H9 (cell line): ENCODE measurements around the gene ITGAE. TPM values are rescaled to one million over a fixed set of nuclear protein-coding genes. Genes with fewer than 3 reads are reported as not detected.

Experiments
- DNase-seq: peaks from one replicate; pipeline ENCODE4 v3.0.0-alpha.2; 2017
- H2AFZ ChIP-seq: one replicate; pipeline ENCODE4 v1.6.1; 2013; ENCODE audit warnings: mild to moderate bottlenecking, low read length, control low read depth, moderate library complexity
- H2AK5ac ChIP-seq: 2 replicates; pipeline ENCODE4 v1.6.1; 2013; ENCODE audit warnings: low read length, control low read depth, mixed read lengths; ENCODE audit not compliant: insufficient read length
- H2BK120ac ChIP-seq: one replicate; pipeline ENCODE4 v1.6.1; 2013; ENCODE audit warnings: low read depth, mild to moderate bottlenecking, low read length, control low read depth, inconsistent platforms; ENCODE audit not compliant: poor library complexity, severe bottlenecking
- H2BK12ac ChIP-seq: 2 replicates; pipeline ENCODE4 v1.6.1; 2013; ENCODE audit warnings: low read length, control low read depth, mixed read lengths, low read depth; ENCODE audit not compliant: insufficient read length
- H2BK15ac ChIP-seq: 2 replicates; pipeline ENCODE4 v1.6.1; 2013; ENCODE audit warnings: low read depth, low read length, control low read depth
- H2BK20ac ChIP-seq: one replicate; pipeline ENCODE4 v1.6.1; 2013; ENCODE audit warnings: low read depth, mild to moderate bottlenecking, low read length, control low read depth, inconsistent platforms; ENCODE audit not compliant: poor library complexity, severe bottlenecking
- H2BK5ac ChIP-seq: 2 replicates; pipeline ENCODE4 v1.6.1; 2013; ENCODE audit warnings: low read length, control low read depth, mixed read lengths; ENCODE audit not compliant: insufficient read length
- H3K14ac ChIP-seq: 2 replicates; pipeline ENCODE4 v1.6.1; 2013; ENCODE audit warnings: low read length, control low read depth; ENCODE audit not compliant: insufficient read depth
- H3K18ac ChIP-seq: 2 replicates; pipeline ENCODE4 v1.6.1; 2013; ENCODE audit warnings: low read depth, mild to moderate bottlenecking, mixed read lengths, low read length, control low read depth; ENCODE audit not compliant: insufficient read length
- H3K23ac ChIP-seq: 2 replicates; pipeline ENCODE4 v1.6.1; 2013; ENCODE audit warnings: low read length, control low read depth, mixed read lengths, low read depth; ENCODE audit not compliant: insufficient read length
- H3K23me2 ChIP-seq: 2 replicates; pipeline ENCODE4 v1.6.1; 2013; ENCODE audit warnings: low read depth, mild to moderate bottlenecking, mixed read lengths, low read length, control low read depth; ENCODE audit not compliant: insufficient read length, poor library complexity, severe bottlenecking
- H3K27ac ChIP-seq: 2 replicates; pipeline ENCODE4 v1.5.1; 2013; ENCODE audit warnings: low read length, control low read depth, mixed read lengths, low read depth; ENCODE audit not compliant: insufficient read length
- H3K27me3 ChIP-seq: 2 replicates; pipeline ENCODE4 v1.6.1; 2013; ENCODE audit warnings: low read length, control low read depth, inconsistent platforms; ENCODE audit not compliant: insufficient read depth
- H3K4ac ChIP-seq: 2 replicates; pipeline ENCODE4 v1.6.1; 2013; ENCODE audit warnings: low read depth, mild to moderate bottlenecking, control low read depth, inconsistent platforms, low read length, moderate library complexity
- H3K4me1 ChIP-seq: 2 replicates; pipeline ENCODE4 v1.6.1; 2013; ENCODE audit warnings: low read length, control low read depth, inconsistent platforms; ENCODE audit not compliant: insufficient read depth
- H3K4me2 ChIP-seq: 2 replicates; pipeline ENCODE4 v1.6.1; 2013; ENCODE audit warnings: low read length, control low read depth, mixed read lengths; ENCODE audit not compliant: insufficient read length, insufficient read depth
- H3K56ac ChIP-seq: 2 replicates; pipeline ENCODE4 v1.6.1; 2013; ENCODE audit warnings: low read depth, mild to moderate bottlenecking, mixed read lengths, low read length, control low read depth; ENCODE audit not compliant: insufficient read length
- H3K79me1 ChIP-seq: 2 replicates; pipeline ENCODE4 v1.6.1; 2013; ENCODE audit warnings: low read depth, mild to moderate bottlenecking, moderate library complexity, low read length, control low read depth, inconsistent platforms; ENCODE audit not compliant: insufficient read depth, poor library complexity, severe bottlenecking
- H3K79me2 ChIP-seq: 2 replicates; pipeline ENCODE4 v1.6.1; 2013; ENCODE audit warnings: low read length, control low read depth, inconsistent platforms; ENCODE audit not compliant: insufficient read depth
- H3K9ac ChIP-seq: 2 replicates; pipeline ENCODE4 v1.6.1; 2013; ENCODE audit warnings: low read length, control low read depth, mixed read lengths; ENCODE audit not compliant: insufficient read length; ENCODE audit errors: extremely low read depth
- H3K9me3 ChIP-seq: one replicate; pipeline ENCODE4 v1.6.1; 2013; ENCODE audit warnings: low read depth, low read length, inconsistent platforms; ENCODE audit not compliant: control insufficient read depth
- H3T11ph ChIP-seq: one replicate; pipeline ENCODE4 v1.6.1; 2013; ENCODE audit warnings: mild to moderate bottlenecking, low read length, control low read depth, inconsistent platforms
- H4K20me1 ChIP-seq: one replicate; pipeline ENCODE4 v1.6.1; 2013; ENCODE audit not compliant: control insufficient read depth, insufficient read length, insufficient read depth
- H4K5ac ChIP-seq: 2 replicates; pipeline ENCODE4 v1.6.1; 2013; ENCODE audit warnings: low read depth, mild to moderate bottlenecking, mixed read lengths, low read length, control low read depth; ENCODE audit not compliant: insufficient read length
- H4K8ac ChIP-seq: replicated peaks from 2 replicates; pipeline ENCODE4 v1.6.1; 2013; ENCODE audit warnings: low read length, control low read depth, mixed read lengths, low read depth; ENCODE audit not compliant: insufficient read length
- H4K91ac ChIP-seq: 2 replicates; pipeline ENCODE4 v1.6.1; 2013; ENCODE audit warnings: low read depth, mild to moderate bottlenecking, moderate library complexity, mixed read lengths, low read length, control low read depth; ENCODE audit not compliant: insufficient read length
- H3K27ac Mint-ChIP-seq, 3 experiments: 2 replicates in 2 of 3; 3 replicates in 1 of 3; pipeline ENCODE4 v1.8.0; 2020 to 2021; ENCODE audit warnings: mixed read lengths in 3 of 3, mild to moderate bottlenecking in 1 of 3, moderate library complexity in 1 of 3
- H3K27me3 Mint-ChIP-seq: 2 replicates; pipeline ENCODE4 v1.8.0; 2021; ENCODE audit warnings: low read depth, mild to moderate bottlenecking, moderate library complexity, mixed read lengths
- H3K36me3 Mint-ChIP-seq, 3 experiments: 2 replicates in 2 of 3; 3 replicates in 1 of 3; pipeline ENCODE4 v1.8.0; 2020 to 2021; ENCODE audit warnings: low read depth in 3 of 3, mixed read lengths in 3 of 3; ENCODE audit not compliant: insufficient read depth in 1 of 3
- H3K4me1 Mint-ChIP-seq, 2 experiments: 2 replicates each; pipeline ENCODE4 v1.8.0; 2020; ENCODE audit warnings: mixed read lengths in 2 of 2
- H3K4me3 Mint-ChIP-seq, 2 experiments: 2 replicates in 1 of 2; 3 replicates in 1 of 2; pipeline ENCODE4 v1.8.0; 2020 to 2021; ENCODE audit warnings: mild to moderate bottlenecking in 2 of 2, mixed read lengths in 2 of 2, moderate library complexity in 1 of 2
- H3K9me3 Mint-ChIP-seq, 2 experiments: 2 replicates in 1 of 2; 3 replicates in 1 of 2; pipeline ENCODE4 v1.8.0; 2020; ENCODE audit warnings: mild to moderate bottlenecking in 2 of 2, mixed read lengths in 2 of 2, moderate library complexity in 1 of 2
- WGBS: extraction: QIAGEN DNeasy Blood & Tissue Kit; methylation state at CpG from one replicate; pipeline ENCODE4 v1.1.7; 2013; ENCODE audit warnings: missing lambda C conversion rate, low lambda C conversion rate, mixed read lengths; ENCODE audit not compliant: insufficient read length; ENCODE audit errors: extremely low coverage; 5-methylcytosine and 5-hydroxymethylcytosine counted together
- total RNA-seq: library from RNA; stranded (reverse); gene quantifications from 2 replicates; pipeline ENCODE4 v1.2.1, GENCODE V29; 2021
- TF ChIP-seq, protein P1 (sequence below): fragments of 200-600 bp; sonication (generic); conservative IDR thresholded peaks from 3 replicates; pipeline ENCODE4 v1.8.0; 2021; ENCODE audit warnings: antibody characterized with exemption, mild to moderate bottlenecking

The ITGAE gene
- total RNA-seq, 1 experiment from 2014 or later: 23.5 TPM

DNA sequence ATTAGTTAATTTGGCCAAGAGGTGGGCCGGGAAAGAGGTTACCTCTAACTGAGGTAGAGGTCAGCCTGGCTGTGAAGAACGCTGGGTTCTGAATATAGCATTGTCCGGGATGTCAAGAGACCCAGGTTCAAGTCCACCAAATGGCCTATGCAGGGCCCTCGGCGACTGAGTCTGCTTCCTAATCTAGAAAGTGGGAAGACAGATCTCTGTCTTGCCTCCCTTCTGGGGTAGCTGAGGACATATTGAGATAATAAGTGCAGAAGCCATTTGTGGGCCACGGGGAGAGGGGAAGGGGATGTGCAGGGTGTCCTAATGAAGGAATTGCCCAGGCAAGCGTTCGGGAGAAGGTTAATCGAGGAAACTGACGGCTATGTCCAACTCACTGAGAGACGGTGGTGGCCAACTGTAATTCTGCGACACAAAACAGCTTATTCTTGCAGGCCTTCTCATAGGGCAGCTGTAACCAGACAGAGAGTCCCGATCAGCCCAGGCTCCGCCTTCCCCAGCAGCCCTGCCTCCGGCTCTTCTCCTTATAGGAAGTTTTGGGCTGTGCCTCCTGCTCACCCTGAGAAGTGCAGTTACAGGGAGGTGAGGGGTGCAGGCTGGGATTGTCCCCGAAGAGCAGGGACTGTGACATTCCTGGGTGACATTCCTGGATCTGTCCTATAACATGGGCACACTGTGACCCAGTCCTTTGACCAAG lies 61.4 kb downstream of the ITGAE start:
- H3K27me3 ChIP-seq: no peaks in the 10 kb centered on the region
- H2AFZ ChIP-seq: no peak overlapping the region
- H2AK5ac ChIP-seq: no peak overlapping the region
- Mint-ChIP-seq H3K4me3 (no peak overlapping the region; a peak in 1 of 5 replicates), H3K4me1 (peaks cover 21 to 22% of the 10 kb centered on the region in 2 experiments), H3K9me3 (no peaks in the 10 kb centered on the region), H3K27me3 (peaks cover 2% of the 10 kb centered on the region; the same call in 1 of the 2 replicates), H3K27ac (peak overlapping the region in 2 of 3 experiments; percentile 63 to 68; a peak in 3 of 7 replicates), H3K36me3 (no peaks in the 10 kb centered on the region)
- H3K4me1 ChIP-seq: no peaks in the 10 kb centered on the region
- no peak overlapping the region for H3T11ph ChIP-seq
- H4K20me1 ChIP-seq: no peaks in the 10 kb centered on the region
- H3K56ac ChIP-seq: no peak overlapping the region
- no peak overlapping the region for H3K18ac ChIP-seq
- H2BK120ac ChIP-seq: no peak overlapping the region
- H3K4ac ChIP-seq: no peak overlapping the region
- no peak overlapping the region for H3K9ac ChIP-seq
- no peak for DNase-seq
- H3K9me3 ChIP-seq: no peaks in the 10 kb centered on the region
- H2BK12ac ChIP-seq: no peak overlapping the region
- no CpG with 5 or more reads among the region's 16 CpGs for WGBS
- no peaks in the 10 kb centered on the region for H3K79me2 ChIP-seq
- H2BK15ac ChIP-seq: no peak overlapping the region
- no peak overlapping the region for H4K8ac ChIP-seq
- no peaks in the 10 kb centered on the region for H3K23me2 ChIP-seq
- no peak overlapping the region for H3K23ac ChIP-seq
- no peak overlapping the region for H2BK20ac ChIP-seq
- no peak overlapping the region for H3K14ac ChIP-seq
- H4K91ac ChIP-seq: no peak overlapping the region
- H3K4me2 ChIP-seq: no peak overlapping the region
- no peaks in the 10 kb centered on the region for H3K79me1 ChIP-seq
- no peak overlapping the region for H2BK5ac ChIP-seq
- H3K27ac ChIP-seq: no peak overlapping the region
- TF ChIP-seq, protein P1, sequence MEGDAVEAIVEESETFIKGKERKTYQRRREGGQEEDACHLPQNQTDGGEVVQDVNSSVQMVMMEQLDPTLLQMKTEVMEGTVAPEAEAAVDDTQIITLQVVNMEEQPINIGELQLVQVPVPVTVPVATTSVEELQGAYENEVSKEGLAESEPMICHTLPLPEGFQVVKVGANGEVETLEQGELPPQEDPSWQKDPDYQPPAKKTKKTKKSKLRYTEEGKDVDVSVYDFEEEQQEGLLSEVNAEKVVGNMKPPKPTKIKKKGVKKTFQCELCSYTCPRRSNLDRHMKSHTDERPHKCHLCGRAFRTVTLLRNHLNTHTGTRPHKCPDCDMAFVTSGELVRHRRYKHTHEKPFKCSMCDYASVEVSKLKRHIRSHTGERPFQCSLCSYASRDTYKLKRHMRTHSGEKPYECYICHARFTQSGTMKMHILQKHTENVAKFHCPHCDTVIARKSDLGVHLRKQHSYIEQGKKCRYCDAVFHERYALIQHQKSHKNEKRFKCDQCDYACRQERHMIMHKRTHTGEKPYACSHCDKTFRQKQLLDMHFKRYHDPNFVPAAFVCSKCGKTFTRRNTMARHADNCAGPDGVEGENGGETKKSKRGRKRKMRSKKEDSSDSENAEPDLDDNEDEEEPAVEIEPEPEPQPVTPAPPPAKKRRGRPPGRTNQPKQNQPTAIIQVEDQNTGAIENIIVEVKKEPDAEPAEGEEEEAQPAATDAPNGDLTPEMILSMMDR: no peak
- H4K5ac ChIP-seq: no peak overlapping the region
